Measurements from ENCODE around the gene MYO5C.
"Not testable (repeated sequence)": the region's sequence is repeated elsewhere in the genome, so short reads cannot be mapped to it uniquely, and the experiment has no call there.

Gene MYO5C

GRCh38 chr15:52243697-52244555, 51.7 kb downstream of the MYO5C start:
- DNase-seq (ENCODE audit: low read depth), result no peak

DNA sequence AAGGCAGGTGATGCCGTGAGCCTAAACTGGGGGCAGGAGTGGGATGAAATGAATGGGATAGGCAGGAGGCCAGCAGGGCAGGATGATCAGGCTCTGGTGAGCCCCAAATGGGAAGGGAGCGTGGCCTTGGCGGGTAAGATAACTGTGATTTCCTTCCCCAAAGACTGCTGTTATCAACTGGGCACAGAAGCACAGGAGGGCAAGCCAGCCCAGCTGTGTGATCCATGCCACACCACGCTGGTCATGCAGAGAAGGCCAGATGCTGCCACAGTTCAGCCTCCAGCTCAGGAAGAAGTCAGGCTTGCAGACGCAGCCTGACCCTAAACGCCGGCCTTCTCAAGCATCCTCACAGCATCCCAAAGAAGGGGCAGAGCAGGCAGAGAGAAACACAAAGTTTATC, 52.3 kb downstream of the MYO5C start:
- DNase-seq (ENCODE audit: low read depth), result no peak

DNA sequence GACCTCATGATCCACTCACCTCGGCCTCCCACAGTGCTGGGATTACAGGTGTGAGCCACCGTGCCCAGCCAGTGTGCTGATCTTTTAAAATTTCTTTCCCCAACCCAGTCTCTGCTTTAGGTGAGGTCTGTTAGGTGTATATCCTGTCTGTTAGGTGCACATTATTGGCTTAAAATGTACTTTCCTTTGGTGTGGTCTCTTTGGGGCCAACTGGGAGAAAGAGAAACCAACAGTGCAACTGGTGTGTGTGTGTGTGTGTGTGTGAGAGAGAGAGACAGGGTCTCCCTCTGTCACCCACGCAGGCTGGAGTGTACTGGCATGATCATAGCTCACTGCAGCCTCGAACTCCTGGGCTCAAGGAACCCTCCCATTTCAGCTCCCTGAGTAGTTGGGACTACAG, 54.1 kb downstream of the MYO5C start:
- DNase-seq (ENCODE audit: low read depth), result no peak

DNA sequence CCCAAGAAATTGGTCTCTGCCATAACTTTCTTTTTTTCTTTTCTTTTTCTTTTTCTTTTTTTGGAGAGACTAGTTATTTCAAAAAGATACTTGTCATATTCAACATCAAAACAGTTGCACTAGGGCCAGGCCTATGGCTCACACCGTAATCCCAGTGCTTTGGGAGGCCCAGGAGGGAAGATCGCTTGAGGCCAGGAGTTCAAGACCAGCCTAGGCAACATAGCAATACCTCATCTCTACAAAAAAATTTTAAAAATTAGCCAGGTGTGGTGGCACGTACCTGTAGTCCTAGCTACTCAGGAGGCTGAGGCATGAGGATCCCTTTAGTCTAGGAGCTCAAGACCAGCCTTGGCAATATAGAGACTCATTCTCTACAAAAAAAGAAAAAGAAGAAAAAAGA, 55.4 kb downstream of the MYO5C start:
- DNase-seq (ENCODE audit: low read depth), result no peak

DNA sequence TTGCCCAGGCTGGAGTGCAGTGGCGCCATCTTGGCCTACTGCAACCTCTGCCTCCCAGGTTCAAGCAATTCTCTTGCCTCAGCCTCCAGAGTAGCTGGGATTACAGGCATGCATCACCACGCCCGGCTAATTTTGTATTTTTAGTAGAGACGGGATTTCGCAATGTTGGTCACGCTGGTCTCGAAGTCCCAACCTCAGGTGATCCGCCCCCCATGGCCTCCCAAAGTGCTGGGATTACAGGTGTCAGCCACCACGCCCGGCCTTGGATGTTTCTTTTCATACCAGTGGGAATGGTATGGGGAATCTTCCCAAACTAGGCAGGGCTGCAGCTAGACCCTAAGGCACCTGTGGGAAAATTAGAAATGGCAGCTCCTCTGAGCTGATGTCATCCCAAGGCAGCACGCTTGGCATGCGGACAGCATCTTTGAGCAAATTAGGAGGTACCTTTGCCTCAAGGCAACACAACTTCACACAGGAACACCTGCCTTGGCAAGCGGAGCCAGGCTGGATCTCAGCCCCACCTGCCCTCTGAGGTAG, 56.5 kb downstream of the MYO5C start:
- not testable (repeated sequence) for DNase-seq (ENCODE audit: low read depth)

DNA sequence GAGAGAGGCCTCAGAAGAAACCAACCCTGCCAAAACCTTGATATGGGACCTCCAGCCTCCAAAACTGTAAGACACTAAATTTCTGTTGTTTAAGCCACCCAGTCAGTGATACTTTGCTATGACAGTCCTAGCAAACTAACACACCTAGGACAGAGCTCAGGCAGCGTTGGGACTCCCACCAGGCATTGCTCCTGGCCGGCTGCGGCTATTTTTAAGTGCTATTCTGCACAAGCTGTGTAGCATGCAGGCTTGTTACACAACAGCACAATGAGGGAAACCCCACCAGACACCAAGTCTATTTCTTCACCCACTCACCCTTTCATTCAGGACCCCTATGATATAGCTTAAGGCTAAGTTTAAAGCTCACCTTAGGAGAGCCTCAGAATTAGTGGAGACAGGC, 57.5 kb downstream of the MYO5C start:
- DNase-seq (ENCODE audit: low read depth), result no peak

GRCh38 chr15:52236013-52236412, 59.6 kb downstream of the MYO5C start:
- no peak for DNase-seq (ENCODE audit: low read depth)

GRCh38 chr15:52234596-52235541, 60.7 kb downstream of the MYO5C start:
- no peak for DNase-seq (ENCODE audit: low read depth)

- DNase-seq (ENCODE audit: low read depth), result no peak
These were observed 62.2 kb downstream of the MYO5C start for GRCh38 chr15:52233405-52233804.

GRCh38 chr15:52232327-52232726, 63.3 kb downstream of the MYO5C start:
- DNase-seq (ENCODE audit: low read depth), result no peak

DNA sequence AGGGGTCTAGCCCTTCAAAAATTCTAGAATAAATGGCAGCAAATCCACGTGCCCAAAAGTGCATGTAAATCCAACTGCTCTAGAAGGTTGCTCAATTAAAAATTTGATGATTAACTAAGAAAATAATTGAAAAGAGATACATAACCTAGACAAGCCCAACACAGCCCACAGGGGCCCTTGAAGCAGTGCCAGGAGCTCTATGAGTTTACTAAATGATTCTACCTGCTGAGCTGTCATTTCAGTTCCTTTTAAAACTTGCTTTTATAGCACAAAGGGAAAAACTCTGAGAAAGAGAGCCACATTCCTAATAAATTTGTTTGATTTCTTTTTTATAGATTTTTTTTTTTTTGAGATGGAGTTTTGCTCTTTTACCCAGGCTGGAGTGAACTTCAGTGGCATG, 65.5 kb downstream of the MYO5C start:
- DNase-seq (ENCODE audit: low read depth), result no peak

DNA sequence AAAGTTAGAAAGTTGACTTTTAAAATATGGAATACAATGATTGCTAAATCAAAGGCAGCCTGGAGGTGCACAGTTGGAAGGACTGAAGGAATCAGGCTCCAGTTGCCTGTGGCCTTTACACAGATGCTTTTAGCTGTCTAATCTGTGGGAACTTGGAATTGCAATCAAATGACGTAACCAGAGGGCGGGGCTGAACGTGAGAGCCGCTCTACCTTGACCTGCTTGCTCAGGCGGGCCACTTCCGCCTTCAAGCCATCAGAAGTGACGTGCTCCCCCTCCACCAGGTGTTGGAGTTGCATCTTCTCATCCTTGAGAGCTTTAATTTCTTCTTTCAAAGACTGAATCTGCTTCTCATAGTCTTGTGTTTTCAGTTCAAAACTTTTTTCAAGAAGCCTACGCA, 66.7 kb downstream of the MYO5C start:
- DNase-seq (ENCODE audit: low read depth), result no peak

DNA sequence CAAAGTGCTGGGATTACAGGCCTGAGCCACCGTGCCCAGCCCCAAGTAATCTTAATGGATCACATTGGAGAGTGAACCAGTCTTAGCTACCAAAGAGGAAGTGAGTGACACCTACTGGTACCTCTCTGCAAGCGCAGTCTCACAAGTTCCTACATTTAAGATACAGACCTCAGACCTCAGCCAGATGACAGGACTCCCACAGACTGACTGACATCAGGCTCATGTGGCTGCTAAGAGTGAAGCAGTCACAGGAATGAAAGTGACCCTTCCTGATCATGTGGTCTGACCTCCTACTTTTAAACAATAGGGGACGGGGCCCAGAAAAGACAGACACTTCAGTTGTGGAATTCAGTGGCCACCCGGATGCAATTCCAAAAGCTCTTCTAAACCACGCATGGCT, 68.1 kb downstream of the MYO5C start:
- peak; percentile 49 for DNase-seq (ENCODE audit: low read depth)

DNA sequence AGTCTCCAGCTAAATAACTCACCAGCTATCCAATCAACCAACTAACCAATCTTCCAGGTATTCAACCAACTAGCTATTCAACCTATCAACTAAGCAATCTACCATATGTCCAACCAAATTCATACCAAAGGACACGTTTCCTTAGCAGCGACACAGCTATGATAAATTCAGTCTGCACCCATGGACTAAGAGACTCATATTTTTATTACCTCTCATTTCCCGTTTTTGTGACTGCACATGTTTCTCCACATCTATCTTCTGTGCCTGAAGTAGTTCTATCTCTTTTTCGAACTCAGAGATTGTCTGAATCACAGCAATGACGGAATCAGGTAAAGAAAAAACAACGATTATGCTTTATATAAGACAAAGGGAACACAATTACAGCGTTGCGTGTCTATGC, 70.4 kb downstream of the MYO5C start:
- DNase-seq (ENCODE audit: low read depth), result no peak

DNA sequence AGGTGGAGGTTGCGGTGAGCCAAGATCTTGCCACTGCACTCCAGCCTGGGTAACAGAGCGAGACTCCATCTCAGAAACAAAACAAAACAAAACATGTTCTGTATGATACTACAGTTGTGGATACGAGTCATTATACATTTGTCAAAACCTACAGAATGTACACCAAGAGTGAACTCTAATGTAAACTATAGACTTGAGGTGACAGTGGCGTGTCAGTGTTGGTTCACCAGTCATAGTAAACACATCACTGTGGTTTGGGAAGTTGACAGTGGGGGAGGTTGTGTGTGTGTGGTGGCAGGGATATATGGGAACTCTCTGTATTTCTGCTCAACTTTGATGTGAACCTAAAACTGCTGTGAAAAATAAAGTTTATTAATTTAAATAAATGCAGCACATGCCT, 71.4 kb downstream of the MYO5C start:
- DNase-seq (ENCODE audit: low read depth), result no peak

DNA sequence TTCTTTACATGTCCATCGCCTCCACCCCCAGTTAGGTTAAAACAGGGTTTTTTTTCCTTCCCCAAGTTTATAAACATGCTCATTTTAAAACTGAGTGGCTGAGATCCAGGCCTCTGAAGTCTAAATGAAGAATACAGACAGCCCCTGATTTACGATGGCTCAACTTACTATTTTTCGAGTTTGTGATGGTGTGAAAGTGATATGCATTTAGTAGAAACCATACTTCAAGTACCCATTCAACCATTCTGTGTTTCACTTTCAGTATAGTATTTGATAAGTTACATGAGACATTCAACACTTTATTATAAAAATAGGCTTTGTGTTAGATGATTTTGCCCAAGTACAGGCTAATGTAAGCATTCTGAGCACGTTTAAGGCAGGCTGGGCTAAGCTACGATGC, 73.9 kb downstream of the MYO5C start:
- no peak for DNase-seq (ENCODE audit: low read depth)

DNA sequence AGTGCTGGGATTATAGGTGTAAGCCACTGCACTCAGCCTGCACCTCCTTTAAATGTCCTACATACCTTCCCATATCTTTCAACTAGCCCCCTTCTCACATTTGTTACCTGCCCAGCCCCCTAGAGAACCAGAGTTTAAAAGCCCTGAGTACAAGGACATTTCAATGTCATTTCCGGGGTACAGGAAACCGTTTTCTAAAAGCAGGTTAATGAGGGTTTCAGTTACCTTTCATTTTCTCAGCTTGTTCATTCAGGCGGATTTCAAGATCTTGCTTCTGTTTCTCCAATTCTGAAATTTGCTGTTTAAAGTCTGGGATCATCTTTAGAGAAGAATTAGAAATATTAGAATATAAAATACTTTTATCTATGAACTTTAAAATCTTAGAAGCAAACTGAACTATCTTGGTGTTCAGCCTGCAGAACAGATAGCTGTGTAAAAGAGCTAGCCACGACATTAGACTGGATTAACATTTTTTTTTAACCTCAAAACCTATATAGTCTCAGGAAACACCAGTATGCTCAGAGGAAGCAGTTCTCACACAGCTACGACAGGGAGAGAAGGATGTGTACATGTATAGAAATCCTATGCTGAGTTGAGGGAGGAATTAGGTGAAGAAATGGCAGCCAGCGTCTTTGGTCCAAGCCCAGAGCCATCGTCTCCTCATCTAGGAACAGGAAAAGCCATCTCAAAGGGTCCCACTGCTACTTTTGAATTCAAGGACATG, 74.5 kb downstream of the MYO5C start:
- DNase-seq (ENCODE audit: low read depth), result no peak

DNA sequence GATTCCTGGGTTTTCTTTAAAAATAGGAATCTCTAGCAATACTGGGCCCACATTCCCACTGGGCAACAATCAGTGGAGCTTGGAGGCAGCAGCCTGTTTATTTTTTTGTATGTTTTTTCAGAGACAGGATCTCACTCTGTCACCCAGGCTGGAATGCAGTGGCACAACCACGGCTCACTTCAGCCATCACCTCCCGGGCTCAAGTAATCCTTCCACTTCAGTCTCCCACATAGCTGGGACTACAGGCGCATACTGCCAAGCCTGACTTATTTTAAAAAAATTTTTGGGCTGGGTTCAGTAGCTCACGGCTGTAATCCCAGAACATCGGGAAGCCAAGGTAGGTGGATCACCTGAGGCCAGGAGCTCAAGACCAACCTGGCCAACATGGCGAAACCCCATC, 75.4 kb downstream of the MYO5C start:
- no peak for DNase-seq (ENCODE audit: low read depth)

- DNase-seq (ENCODE audit: low read depth), result no peak
These were observed 76.8 kb downstream of the MYO5C start for GRCh38 chr15:52218816-52219215.

DNA sequence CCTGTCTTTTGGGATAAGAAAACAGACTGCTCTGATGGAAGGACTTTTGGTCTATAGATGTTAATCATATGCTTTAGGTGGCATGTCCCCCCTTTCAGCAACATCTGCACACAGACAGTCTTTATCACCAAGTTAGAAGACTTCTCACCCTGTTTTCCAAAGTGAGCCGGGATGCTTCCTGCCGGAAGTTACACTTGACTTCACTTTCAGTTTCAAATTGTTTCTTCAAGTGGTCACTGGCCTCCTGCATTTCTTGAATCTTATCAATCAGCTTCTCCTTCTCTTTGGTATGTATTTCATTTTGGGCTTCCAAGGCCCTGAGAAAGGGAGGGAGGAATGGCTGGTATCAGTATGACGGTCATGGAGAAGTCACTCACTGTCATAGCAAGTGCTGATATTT, 77.2 kb downstream of the MYO5C start:
- no peak for DNase-seq (ENCODE audit: low read depth)

DNA sequence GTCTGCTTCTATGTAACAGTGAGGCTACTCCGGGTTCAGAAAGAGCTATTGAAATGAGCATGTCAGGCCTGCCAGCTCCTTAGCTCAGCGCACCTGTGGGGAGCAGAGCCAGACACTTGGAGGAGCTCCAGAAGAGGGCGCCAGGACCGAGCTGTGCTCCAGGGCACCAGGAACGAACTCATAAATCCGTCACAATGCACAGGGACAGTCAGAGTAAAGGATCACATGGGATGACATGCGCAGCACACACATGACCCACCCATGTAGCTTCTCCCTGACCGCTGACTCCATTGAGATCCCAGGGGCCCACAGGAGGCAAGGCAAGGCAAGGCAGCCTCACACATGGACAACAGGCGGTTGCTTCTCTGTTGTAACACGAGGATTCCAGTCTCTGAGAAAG, 78.4 kb downstream of the MYO5C start:
- no peak for DNase-seq (ENCODE audit: low read depth)

DNA sequence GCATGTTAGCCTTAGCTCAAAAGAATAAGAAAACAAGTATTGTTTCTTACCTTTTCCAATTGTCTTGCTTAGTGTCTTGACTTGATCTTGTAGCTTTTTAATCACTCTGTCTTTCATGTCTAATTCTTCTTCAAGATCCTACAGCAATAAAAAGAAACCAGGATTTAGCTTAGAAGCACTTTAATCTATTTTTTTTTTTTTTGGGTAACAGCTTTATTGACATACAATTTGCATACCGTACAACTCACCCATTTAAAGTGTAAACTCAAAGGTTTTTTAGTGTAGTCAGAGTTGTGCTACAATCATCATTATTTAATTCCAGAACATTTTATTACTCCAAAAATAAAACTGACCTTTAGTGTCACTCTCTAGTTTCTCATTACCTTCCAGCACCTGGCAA, 81.1 kb downstream of the MYO5C start:
- no peak for DNase-seq (ENCODE audit: low read depth)

All from stimulated activated CD8-positive, alpha-beta memory T cell treated with anti-CD3 and anti-CD28 coated beads, Interleukin-15, amount 100 ng/mL, for 1 hour (primary cell).